IPS-18c (cell line): ENCODE measurements around the gene MYBL2.
"Not testable (repeated sequence)": the region's sequence is repeated elsewhere in the genome, so short reads cannot be mapped to it uniquely, and the experiment has no call there.

ENCODE experiments used
- H3K4me3 ChIP-seq: 2 replicates; pipeline ENCODE4 v1.7.0; 2013; ENCODE audit warnings: low read depth, mild to moderate bottlenecking, low read length, moderate library complexity; ENCODE audit not compliant: insufficient read depth
- H3K9me3 ChIP-seq: one replicate; pipeline ENCODE4 v1.6.1; 2013; ENCODE audit warnings: mild to moderate bottlenecking, low read length, moderate library complexity; ENCODE audit not compliant: control insufficient read depth, insufficient read depth

The MYBL2 gene

GRCh38 chr20:43666376-43667328 lies at the start of gene MYBL2:
TSS of gene MYBL2 (plus strand) at chr20:43667114. CDS start at chr20:43667284, 170 bp downstream.
- H3K4me3 ChIP-seq, result peak within 1 kb of the TSS; percentile 70
- no peaks in the 10 kb centered on the region for H3K9me3 ChIP-seq

GRCh38 chr20:43631598-43631997 lies 35.3 kb upstream of the MYBL2 start:
- H3K4me3 ChIP-seq, result no peak overlapping the region
- H3K9me3 ChIP-seq, result no peaks in the 10 kb centered on the region

DNA sequence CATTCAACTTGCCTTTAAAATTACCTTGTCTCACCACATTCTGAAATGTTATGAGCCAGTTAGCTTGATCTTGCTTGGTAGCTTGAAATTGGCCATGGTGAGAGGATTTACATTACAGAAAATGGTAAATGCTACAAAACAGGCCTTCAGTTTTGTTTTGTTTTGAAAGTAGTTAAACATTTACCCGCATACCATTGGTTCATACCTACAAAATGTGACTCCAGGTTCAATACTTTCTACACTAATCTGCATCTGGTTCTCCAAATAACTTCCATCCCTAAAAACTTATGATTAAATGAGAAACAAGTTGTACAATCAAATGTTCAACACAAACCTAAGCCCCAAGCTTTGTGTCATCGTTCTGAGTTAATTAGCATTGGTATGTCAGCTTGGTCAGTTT lies 30.5 kb upstream of the MYBL2 start:
- Histone ChIP-seq H3K4me3 (no peak overlapping the region), H3K9me3 (no peaks in the 10 kb centered on the region)

DNA sequence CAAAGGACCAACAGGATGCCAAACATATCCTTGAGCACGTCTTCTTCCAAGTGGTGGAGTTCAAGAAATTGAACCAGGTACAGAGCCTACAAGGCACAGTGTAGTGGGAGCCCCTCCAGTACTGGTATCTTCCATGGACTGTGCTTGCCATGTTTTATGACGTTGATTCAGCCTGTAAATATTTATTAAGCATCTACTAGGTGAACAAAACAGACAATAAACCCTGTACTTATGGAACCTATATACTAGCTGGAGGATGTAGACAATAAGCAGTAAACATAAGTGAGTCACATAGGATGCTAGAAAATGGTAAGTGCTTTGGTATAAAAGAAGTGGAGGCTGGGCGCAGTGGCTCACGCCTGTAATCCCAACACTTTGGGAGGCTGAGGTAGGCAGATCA lies 24.4 kb upstream of the MYBL2 start:
- no peaks in the 10 kb centered on the region for H3K9me3 ChIP-seq
- H3K4me3 ChIP-seq, result no peak overlapping the region

DNA sequence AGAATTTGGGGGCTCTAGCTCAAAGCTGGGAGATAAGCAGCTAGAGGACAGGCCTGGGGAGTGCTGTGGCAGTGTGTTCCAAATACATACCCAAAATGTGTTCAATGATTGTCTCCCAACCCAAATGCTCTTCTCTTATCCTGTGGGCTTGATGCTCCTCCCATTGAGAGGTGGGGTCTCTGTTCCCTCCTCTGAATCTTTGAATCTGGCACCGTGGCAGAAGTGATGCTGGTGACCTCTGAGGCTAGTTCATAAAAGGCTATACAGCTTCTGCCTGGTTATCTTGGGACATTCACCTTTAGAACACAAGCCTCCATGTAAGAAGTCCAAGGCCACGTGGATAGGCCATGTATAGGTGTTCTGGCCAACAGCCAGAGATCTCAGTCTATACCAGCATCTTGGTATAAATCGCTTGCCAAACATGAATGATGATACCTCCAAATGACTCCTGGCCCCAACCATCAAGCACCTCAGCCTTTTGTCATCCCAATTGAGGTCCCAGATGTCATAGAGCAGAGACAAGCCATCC lies 15.9 kb upstream of the MYBL2 start:
- no peaks in the 10 kb centered on the region for H3K9me3 ChIP-seq

DNA sequence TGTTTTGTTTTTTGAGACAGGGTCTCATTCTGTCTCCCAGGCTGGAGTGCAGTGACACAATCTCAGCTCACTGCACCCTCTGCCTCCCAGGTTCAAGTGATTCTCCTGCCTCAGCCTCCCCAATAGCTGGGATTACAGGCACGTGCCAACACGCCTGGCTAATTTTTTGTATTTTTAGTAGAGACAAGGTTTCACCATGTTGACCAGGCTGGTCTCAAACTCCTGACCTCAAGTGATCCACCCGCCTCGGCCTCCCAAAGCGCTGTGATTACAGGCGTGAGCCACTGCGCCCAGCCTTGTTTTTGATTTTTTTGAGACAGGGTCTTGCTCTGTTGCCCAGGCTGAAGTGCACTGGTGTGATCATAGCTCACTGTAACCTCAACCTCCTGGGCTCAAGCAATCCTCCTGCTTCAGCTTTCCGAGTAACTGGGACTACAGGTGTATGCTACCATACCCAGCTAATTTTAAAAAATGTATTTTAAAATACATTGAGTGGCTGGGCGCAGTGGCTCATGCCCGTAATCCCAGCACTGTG lies 15.2 kb upstream of the MYBL2 start:
- not testable (repeated sequence) for H3K9me3 ChIP-seq, H3K4me3 ChIP-seq

More for the DNA sequence above, 15.9 kb upstream of the MYBL2 start:
- no peak overlapping the region for H3K4me3 ChIP-seq

DNA sequence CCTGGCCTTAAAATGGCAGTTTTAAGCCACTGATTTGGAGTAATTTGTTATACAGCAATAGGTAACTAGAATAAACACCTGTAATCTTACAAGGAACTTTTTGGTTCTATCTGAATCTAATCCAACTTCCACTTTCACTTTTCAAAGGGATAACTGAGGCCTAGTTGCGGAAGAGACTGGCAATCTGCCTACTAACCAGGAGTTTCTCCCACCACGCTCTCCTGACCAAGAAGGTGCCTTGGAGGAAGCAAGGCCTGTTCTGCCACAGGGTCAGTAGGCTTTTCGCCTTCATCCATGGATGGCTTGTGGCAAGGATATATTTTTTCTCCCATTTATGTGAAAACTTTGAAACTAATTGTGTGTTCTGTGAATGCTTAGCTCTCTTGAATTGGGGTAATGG lies 12.9 kb upstream of the MYBL2 start:
- H3K9me3 ChIP-seq, result no peaks in the 10 kb centered on the region
- no peak overlapping the region for H3K4me3 ChIP-seq

DNA sequence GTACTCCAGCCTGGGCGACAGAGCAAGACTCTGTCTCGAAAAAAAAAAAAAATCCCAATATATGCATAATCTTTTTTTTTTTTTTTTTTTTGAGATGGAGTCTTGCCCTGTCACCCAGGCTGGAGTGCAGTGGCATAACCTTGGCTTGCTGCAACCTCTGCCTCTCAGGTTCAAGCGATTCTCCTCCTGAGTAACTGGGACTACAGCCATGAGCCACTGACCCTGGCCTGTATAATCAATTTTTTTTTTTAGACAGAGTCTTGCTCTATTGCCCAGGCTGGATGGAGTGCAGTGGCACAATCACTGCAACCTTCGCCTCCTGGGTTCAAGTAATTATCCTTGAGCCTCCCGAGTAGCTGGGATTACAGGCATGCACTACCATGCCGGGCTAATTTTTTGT lies 11.7 kb upstream of the MYBL2 start:
- H3K9me3 ChIP-seq, result not testable (repeated sequence)

DNA sequence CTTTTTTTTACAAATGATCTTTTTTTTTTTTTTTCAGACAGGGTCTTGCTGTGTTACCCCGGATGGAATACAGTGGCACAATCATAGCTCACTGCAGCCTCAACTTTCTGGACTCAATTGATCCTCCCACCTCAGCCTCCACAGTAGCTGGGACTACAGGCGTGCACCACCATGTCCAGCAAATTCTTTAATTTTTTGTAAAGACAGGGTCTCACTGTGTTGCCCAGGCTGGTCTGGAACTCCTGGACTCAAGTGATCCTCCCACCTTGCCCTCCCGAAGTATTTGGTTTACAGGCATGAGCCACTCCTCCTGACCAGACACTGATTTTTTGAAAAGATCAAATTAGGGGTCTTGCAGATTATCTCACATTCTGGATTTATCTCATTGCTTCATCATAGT lies 11.0 kb upstream of the MYBL2 start:
- H3K9me3 ChIP-seq, result no peaks in the 10 kb centered on the region
- no peak overlapping the region for H3K4me3 ChIP-seq

More for the DNA sequence above, 11.7 kb upstream of the MYBL2 start:
- not testable (repeated sequence) for H3K4me3 ChIP-seq

GRCh38 chr20:43658069-43658722 lies 8.7 kb upstream of the MYBL2 start:
- H3K9me3 ChIP-seq, result no peaks in the 10 kb centered on the region
- H3K4me3 ChIP-seq, result peak overlapping the region; percentile 89

GRCh38 chr20:43658723-43659419 lies 8.0 kb upstream of the MYBL2 start:
- Histone ChIP-seq H3K4me3 (no peak overlapping the region), H3K9me3 (no peaks in the 10 kb centered on the region)

- H3K9me3 ChIP-seq, result no peaks in the 10 kb centered on the region
- H3K4me3 ChIP-seq, result no peak overlapping the region
Measured at GRCh38 chr20:43662943-43663655, 3.8 kb upstream of the MYBL2 start.

DNA sequence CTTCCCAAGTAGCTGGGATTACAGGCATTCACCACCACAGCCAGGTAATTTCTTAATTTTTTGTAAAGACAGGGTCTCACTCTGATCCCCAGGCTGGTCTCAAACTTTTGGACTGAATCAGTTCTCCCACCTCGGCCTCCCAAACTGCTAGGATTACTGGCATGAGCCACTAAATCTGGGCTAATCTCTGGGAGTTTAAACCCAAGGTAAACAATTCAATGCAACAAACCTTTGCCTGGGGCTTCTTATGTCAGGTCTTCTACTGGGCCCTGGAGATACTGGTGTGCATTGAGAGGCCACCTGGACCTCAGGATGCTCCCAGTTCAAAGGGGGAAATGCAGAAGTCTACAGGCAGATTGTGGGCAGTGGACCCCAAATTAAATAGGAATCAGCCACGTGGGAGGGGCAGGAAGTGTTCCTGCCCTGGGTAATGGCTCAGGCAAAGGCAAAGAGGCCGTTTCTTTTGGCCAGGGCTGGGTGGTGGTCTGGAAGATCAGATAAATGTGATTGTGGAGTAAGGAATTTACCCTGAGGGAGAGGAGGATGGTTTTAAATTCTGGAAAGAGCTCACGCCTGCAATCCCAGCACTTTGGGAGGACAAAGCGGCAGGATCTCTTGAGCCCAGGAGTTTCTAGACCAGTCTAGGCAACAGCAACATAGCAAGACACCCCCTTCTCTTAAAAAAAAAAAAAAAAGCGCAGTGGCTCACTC lies 1.3 kb upstream of the MYBL2 start:
- no peaks in the 10 kb centered on the region for H3K9me3 ChIP-seq
- H3K4me3 ChIP-seq, result no peak overlapping the region

- no peaks in the 10 kb centered on the region for H3K9me3 ChIP-seq
- H3K4me3 ChIP-seq, result peak overlapping the region; percentile 70
Measured at GRCh38 chr20:43667341-43668132, 623 bp downstream of the MYBL2 start.

- no peak overlapping the region for H3K4me3 ChIP-seq
Measured at GRCh38 chr20:43669332-43669731, 2.4 kb downstream of the MYBL2 start.

More at GRCh38 chr20:43669332-43669731, 2.4 kb downstream of the MYBL2 start:
- no peaks in the 10 kb centered on the region for H3K9me3 ChIP-seq
